Measurements from ENCODE around the gene BRI3. TPM values are rescaled to one million over a fixed set of nuclear protein-coding genes. Genes with fewer than 3 reads are reported as not detected.

BRI3 gene
- total RNA-seq, 2 experiments from 2014 or later: 49.4 to 49.9 TPM

GRCh38 chr7:98295467-98296192 lies 14.1 kb downstream of the BRI3 start:
- ChIA-PET CTCF (no interaction called here), POLR2A (no interaction called here)
- Mint-ChIP-seq H3K36me3 (ENCODE audit: low read depth) (no peaks in the 10 kb centered on the region), H3K4me3 (no peak overlapping the region), H3K27ac (no peak overlapping the region), H3K4me1 (no peaks in the 10 kb centered on the region), H3K9me3 (no peaks in the 10 kb centered on the region), H3K27me3 (no peaks in the 10 kb centered on the region)
- no peak for DNase-seq

GRCh38 chr7:98296833-98297232 lies 15.3 kb downstream of the BRI3 start:
- Mint-ChIP-seq H3K36me3 (ENCODE audit: low read depth) (no peaks in the 10 kb centered on the region), H3K9me3 (no peaks in the 10 kb centered on the region), H3K4me3 (no peak overlapping the region), H3K4me1 (no peaks in the 10 kb centered on the region), H3K27me3 (no peaks in the 10 kb centered on the region), H3K27ac (no peak overlapping the region)
- no peak for DNase-seq
- CTCF ChIA-PET: no interaction called here
- POLR2A ChIA-PET: no interaction called here

GRCh38 chr7:98297626-98298286 lies 16.3 kb downstream of the BRI3 start:
- no peaks in the 10 kb centered on the region for H3K9me3 Mint-ChIP-seq
- H3K36me3 Mint-ChIP-seq (ENCODE audit: low read depth): no peaks in the 10 kb centered on the region
- no peaks in the 10 kb centered on the region for H3K4me1 Mint-ChIP-seq
- no peak for DNase-seq
- H3K4me3 Mint-ChIP-seq: no peak overlapping the region
- H3K27ac Mint-ChIP-seq: no peak overlapping the region
- ChIA-PET CTCF (no interaction called here), POLR2A (no interaction called here)
- H3K27me3 Mint-ChIP-seq: no peaks in the 10 kb centered on the region

DNA sequence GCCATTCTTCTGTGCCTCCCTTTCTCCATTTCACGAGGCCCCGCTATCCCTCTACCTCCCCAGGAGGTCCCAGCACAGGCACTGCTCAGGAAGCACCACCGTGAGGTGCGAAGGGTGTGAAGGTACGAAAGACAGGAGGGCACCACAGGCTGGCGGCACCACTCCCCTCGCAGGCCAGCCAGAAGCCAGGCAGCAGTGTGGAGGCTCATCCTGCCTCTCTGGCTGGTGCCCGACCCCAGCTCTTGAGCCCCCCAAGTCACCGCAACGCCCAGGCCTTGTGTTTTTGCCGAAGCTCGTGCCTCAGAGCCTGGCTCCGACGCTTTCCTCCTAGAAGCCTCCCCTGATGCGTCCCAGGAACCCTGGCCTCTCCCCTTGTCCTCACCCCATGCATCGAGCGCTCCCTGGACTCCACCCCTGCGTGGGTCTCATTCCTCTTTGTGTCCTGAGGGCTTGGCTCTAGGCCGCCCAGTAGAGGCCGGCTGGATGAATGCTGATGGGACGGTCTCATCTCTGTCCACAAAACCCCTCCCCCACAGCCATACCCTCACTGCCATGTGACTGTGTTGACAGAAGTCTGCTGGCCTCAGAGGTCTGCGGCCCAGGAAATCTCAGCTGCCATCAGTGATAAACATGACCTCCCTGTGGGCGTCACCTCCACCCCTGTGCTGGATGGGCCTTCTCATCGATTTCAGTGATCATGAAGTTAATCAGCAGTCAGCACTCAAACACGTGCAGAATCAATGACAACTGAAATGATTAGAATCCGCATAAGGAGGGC lies 19.3 kb downstream of the BRI3 start:
- DNase-seq: no peak
- Mint-ChIP-seq H3K4me3 (no peak overlapping the region), H3K4me1 (no peaks in the 10 kb centered on the region), H3K36me3 (ENCODE audit: low read depth) (no peaks in the 10 kb centered on the region), H3K27ac (no peak overlapping the region), H3K27me3 (no peaks in the 10 kb centered on the region), H3K9me3 (no peaks in the 10 kb centered on the region)
- POLR2A ChIA-PET: interaction anchor here (0.5 kb wide), 1 partner anchor 540 kb away, joined by 3 read pairs; no protein-coding TSS in a partner anchor
- CTCF ChIA-PET: no interaction called here

DNA sequence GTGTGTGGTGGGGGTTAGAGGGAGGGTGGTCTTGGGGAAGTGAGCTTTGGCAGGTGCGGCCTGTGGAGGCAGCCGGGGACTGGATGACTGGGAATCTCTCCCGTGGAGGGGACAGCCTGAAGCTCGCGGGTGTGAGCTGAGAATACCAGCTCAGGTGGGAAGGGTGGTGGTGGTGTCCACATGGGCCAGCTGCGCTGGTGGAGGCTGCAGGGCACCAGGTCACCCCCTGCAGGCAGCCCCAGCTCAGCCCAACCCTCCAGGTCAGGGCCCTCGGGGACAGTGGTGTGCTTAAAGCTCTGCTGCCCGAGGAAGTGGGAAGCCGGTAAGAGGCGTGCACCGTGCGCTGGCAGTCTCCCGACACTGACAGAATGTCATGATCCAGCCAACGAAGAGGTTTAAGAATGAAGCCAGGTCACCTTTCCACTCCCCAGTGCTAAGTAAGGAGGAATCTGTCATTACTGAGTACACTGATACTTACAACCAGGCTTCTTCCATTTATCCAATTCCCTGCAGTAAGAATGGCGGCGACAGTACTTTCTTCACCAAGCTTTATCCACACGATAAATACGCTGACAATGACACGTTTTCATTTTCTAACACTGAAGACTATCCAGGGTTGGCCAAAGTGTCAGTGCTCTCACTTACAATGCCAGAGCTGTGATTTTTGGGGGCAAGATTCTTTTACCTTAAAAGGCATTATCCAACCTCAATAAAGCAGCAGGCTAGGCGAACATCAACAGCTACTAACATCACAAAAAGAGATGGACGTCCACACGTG lies 20.4 kb downstream of the BRI3 start:
- H3K4me3 Mint-ChIP-seq: no peak overlapping the region
- no peak for DNase-seq
- H3K9me3 Mint-ChIP-seq: no peaks in the 10 kb centered on the region
- H3K36me3 Mint-ChIP-seq (ENCODE audit: low read depth): no peaks in the 10 kb centered on the region
- no peak overlapping the region for H3K27ac Mint-ChIP-seq
- no peaks in the 10 kb centered on the region for H3K4me1 Mint-ChIP-seq
- no peaks in the 10 kb centered on the region for H3K27me3 Mint-ChIP-seq
- ChIA-PET CTCF (no interaction called here), POLR2A (no interaction called here)

DNA sequence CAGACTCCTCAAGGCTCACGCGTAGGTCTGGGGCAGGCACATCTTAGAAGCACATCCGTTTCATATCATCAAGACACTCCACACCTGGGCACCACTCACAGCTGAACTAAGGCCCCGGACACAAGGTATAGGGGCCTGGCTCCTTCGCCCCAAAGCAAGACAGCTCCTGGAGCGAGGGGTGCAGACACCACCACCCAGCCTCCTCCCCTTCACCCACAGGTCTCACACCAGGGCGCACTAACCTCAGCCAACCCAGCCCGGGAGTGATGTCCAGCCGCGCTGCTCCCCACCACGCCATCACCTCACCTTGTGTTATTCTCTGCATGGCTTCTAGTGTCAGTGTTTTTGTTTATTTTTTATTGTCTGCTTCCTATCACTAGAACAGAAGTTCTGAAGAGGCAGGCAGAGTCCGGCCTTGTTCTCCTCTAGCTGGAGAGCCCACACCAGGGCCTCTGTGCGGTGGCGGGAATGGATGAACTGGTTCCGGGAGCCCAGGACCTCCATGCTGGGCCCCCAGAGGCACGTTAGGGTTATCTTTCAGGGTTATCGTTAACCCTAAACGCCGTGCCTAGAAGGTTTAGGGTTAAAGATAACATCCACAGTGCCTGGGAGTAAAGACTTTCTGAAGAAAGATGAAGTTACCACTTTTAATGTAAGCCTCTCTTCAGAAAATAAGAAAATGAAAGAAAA lies 21.8 kb downstream of the BRI3 start:
- DNase-seq: no peak
- H3K4me3 Mint-ChIP-seq: no peak overlapping the region
- no peaks in the 10 kb centered on the region for H3K27me3 Mint-ChIP-seq
- no peak overlapping the region for H3K27ac Mint-ChIP-seq
- no peaks in the 10 kb centered on the region for H3K4me1 Mint-ChIP-seq
- CTCF ChIA-PET: no interaction called here
- POLR2A ChIA-PET: no interaction called here
- no peaks in the 10 kb centered on the region for H3K36me3 Mint-ChIP-seq (ENCODE audit: low read depth)
- no peaks in the 10 kb centered on the region for H3K9me3 Mint-ChIP-seq

DNA sequence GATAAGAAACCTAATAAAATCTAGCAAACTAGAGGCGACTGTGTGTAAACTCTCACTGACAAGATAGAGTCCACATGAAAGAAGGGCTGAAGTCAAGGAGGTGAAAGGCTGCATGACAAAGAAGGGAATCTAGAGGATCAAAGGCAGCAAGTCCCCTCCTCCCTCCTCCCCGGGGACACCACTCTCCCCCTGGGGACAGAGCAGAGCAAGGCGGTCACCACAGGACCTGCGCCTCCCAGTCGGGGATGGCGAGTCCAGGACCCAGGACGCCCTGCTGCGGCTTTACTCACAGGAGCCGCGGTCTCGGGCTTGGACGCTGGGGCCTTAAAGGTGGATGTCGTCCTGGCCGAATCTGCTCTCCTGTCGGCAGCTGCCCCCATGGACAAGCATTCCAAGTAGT lies 22.4 kb downstream of the BRI3 start:
- H3K27ac Mint-ChIP-seq: no peak overlapping the region
- no peak for DNase-seq
- H3K4me1 Mint-ChIP-seq: no peaks in the 10 kb centered on the region
- no peak overlapping the region for H3K4me3 Mint-ChIP-seq
- no peaks in the 10 kb centered on the region for H3K36me3 Mint-ChIP-seq (ENCODE audit: low read depth)
- no peaks in the 10 kb centered on the region for H3K27me3 Mint-ChIP-seq
- no peaks in the 10 kb centered on the region for H3K9me3 Mint-ChIP-seq
- ChIA-PET POLR2A (no interaction called here), CTCF (no interaction called here)

GRCh38 chr7:98305951-98306535 lies 24.6 kb downstream of the BRI3 start:
- Mint-ChIP-seq H3K9me3 (no peaks in the 10 kb centered on the region), H3K4me1 (no peaks in the 10 kb centered on the region), H3K36me3 (ENCODE audit: low read depth) (no peaks in the 10 kb centered on the region), H3K4me3 (no peak overlapping the region), H3K27me3 (no peaks in the 10 kb centered on the region), H3K27ac (no peak overlapping the region)
- ChIA-PET CTCF (no interaction called here), POLR2A (no interaction called here)
- no peak for DNase-seq

DNA sequence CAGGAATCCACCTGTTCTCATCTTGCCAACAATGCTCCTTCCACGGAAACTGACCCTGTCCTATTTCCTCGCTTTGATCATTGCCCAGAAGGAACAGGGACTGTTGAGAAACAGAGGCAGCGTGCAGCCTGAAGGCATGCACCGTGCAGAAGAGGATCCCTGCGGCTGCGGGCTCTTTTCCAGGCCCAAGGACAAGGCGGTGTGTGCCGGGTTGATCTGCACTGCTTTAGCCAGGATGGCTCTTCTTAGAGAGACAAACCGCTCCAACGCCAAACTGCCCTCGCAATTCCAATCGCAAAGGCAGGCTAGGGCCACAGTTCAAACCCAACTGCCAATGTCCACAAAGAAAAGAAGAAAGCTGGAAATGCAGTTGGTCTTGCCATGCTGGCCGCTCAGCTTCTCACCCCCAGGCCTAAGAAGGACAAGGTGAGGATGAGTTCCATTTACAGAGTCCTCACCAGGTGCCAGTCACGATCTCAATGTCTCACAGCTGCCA lies 26.5 kb downstream of the BRI3 start:
- no peaks in the 10 kb centered on the region for H3K4me1 Mint-ChIP-seq
- CTCF ChIA-PET: no interaction called here
- H3K9me3 Mint-ChIP-seq: no peaks in the 10 kb centered on the region
- no peaks in the 10 kb centered on the region for H3K27me3 Mint-ChIP-seq
- no peak for DNase-seq
- no peaks in the 10 kb centered on the region for H3K36me3 Mint-ChIP-seq (ENCODE audit: low read depth)
- POLR2A ChIA-PET: no interaction called here
- no peak overlapping the region for H3K4me3 Mint-ChIP-seq
- H3K27ac Mint-ChIP-seq: no peak overlapping the region

DNA sequence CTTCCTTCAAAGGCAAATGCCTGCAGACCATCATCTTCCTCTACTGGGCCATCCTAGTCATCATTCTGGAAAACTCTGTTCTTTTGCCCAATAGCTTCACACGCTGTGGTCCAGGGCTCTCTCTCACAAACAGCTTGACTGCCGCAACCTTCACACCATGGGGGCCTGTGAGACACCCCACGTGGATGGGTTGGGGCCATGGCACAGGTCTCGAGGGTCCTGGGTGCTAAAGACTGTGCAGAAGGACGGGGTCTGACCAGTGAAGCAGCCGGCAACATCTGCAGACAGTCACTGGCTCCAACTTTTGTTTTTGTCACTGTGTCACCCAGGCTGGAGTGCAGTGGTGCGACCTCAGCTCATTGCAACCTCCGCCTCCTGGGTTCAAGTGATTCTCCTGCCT lies 28.1 kb downstream of the BRI3 start:
- Mint-ChIP-seq H3K27ac (no peak overlapping the region), H3K4me3 (no peak overlapping the region), H3K9me3 (no peaks in the 10 kb centered on the region), H3K36me3 (ENCODE audit: low read depth) (no peaks in the 10 kb centered on the region), H3K4me1 (no peaks in the 10 kb centered on the region), H3K27me3 (no peaks in the 10 kb centered on the region)
- CTCF ChIA-PET: no interaction called here
- no peak for DNase-seq
- POLR2A ChIA-PET: no interaction called here

DNA sequence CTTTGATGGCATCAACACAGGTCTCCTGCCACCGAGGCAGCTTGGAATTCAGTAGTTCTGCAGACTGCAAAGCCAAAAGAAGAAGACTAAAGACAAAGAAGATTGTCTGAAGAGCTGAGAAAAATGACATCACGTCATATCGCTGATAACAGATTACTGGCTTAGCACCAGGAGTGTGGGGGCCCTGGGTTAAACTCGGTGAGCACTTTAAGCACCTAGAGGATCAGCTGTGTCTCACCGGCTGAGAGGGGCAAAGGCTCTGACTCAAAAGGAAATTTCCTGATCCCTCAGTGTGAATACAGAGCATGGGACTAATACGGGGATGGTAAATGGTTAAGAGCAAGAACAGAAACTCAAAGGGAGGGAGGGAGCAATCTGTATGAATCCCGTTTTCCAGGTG lies 30.7 kb downstream of the BRI3 start:
- H3K9me3 Mint-ChIP-seq: no peaks in the 10 kb centered on the region
- no peaks in the 10 kb centered on the region for H3K36me3 Mint-ChIP-seq (ENCODE audit: low read depth)
- ChIA-PET POLR2A (no interaction called here), CTCF (no interaction called here)
- no peak overlapping the region for H3K4me3 Mint-ChIP-seq
- H3K4me1 Mint-ChIP-seq: no peaks in the 10 kb centered on the region
- no peak for DNase-seq
- H3K27me3 Mint-ChIP-seq: no peaks in the 10 kb centered on the region
- H3K27ac Mint-ChIP-seq: no peak overlapping the region

DNA sequence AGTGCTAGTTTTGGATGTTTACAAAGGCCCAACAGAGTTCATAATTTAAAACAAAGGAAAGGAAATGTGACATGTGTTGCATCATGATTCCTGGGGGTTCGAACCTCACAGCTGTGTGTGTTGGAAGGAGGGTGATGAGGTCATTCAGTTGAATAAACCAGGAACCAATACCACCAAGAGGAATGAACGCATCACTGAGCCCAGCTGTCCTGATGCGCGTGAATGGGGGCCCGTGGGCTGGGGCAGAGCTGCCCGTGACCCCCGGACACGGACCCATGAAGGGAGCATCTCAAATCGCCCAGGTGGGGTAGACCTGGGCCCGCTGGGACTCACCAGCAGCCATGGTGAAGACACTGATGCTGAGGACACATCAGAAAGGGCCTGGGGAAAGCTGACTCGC lies 33.0 kb downstream of the BRI3 start:
- POLR2A ChIA-PET: no interaction called here
- Mint-ChIP-seq H3K4me1 (no peaks in the 10 kb centered on the region), H3K4me3 (no peak overlapping the region), H3K9me3 (no peaks in the 10 kb centered on the region), H3K27ac (no peak overlapping the region), H3K36me3 (ENCODE audit: low read depth) (no peaks in the 10 kb centered on the region), H3K27me3 (no peaks in the 10 kb centered on the region)
- CTCF ChIA-PET: interaction anchor here (0.6 kb wide), 1 partner anchor 49 kb away, joined by 4 read pairs; no protein-coding TSS in a partner anchor
- DNase-seq: no peak

Measured in activated CD4-positive, alpha-beta memory T cell treated with anti-CD3 and anti-CD28 coated beads, Interleukin-2, amount 10 ng/mL, durations not matched to agents 7 days and 5 days (primary cell).